Urinary bladder (tissue), 4 donors: ENCODE results near the gene BBIP1. TPM values are rescaled to one million over a fixed set of nuclear protein-coding genes. Genes with fewer than 3 reads are reported as not detected.
"Not testable (repeated sequence)": the region's sequence is repeated elsewhere in the genome, so short reads cannot be mapped to it uniquely, and the experiment has no call there.

Experiments
- DNase-seq: peaks from one replicate; pipeline ENCODE4 v3.0.0-alpha.2; 2015; ENCODE audit errors: extremely low spot score
- H3K27ac ChIP-seq: one replicate; pipeline ENCODE4 v1.5.1; 2013; ENCODE audit warnings: low read depth, mild to moderate bottlenecking, moderate library complexity
- H3K36me3 ChIP-seq: one replicate; pipeline ENCODE4 v1.6.1; 2013; ENCODE audit warnings: mild to moderate bottlenecking, moderate library complexity; ENCODE audit not compliant: insufficient read depth
- H3K4me1 ChIP-seq: one replicate; pipeline ENCODE4 v1.6.1; 2013; ENCODE audit warnings: mild to moderate bottlenecking, moderate library complexity; ENCODE audit not compliant: insufficient read depth
- H3K4me3 ChIP-seq: one replicate; pipeline ENCODE4 v1.5.1; 2013; ENCODE audit warnings: low read depth, low read length
- WGBS: extraction: QIAGEN DNeasy Blood & Tissue Kit; methylation state at CpG from one replicate; pipeline ENCODE4 v1.1.7; 2013; 5-methylcytosine and 5-hydroxymethylcytosine counted together
- polyA plus RNA-seq: library from polyadenylated mRNA; stranded (reverse); fragments of 200-250 nt; gene quantifications from one replicate; pipeline ENCODE4 v1.2.3, GENCODE V29; 2013
- total RNA-seq: library from RNA; depleted of rRNA; stranded (reverse); fragments of >200 nt; gene quantifications from one replicate; pipeline ENCODE4 v1.2.3, GENCODE V29; 2014
- donor health status: healthy with polysubstance abuse.
- donor health status: healthy.

Gene BBIP1
- total and polyA plus RNA-seq, 2 donors, result 28.7 to 57.9 TPM

DNA sequence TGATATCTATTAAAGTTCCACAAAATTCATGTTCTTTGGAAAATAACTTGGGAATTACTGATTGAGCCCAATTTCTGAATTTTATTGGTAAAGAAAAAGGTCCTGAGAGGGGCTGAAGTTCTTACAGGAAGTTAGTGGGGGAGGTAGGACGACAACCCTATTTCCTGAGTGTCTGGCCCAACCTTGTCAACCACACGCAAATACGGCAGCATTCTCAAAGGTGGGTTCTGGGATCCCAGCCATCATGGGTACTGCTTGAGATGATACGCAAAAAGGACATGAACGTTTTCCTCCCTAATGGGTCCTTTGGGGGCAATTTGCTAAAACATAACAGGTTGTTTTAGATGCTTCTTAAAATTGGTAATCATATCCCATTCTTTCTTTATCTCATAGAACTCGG, 50.0 kb downstream of the BBIP1 start:
- Histone ChIP-seq H3K4me3 (no peak overlapping the region), H3K27ac (no peak overlapping the region), H3K36me3 (no peaks in the 10 kb centered on the region), H3K4me1 (no peaks in the 10 kb centered on the region)
- WGBS, result 82% methylated on average over 6 of the region's 6 CpGs
- DNase-seq, result no peak

DNA sequence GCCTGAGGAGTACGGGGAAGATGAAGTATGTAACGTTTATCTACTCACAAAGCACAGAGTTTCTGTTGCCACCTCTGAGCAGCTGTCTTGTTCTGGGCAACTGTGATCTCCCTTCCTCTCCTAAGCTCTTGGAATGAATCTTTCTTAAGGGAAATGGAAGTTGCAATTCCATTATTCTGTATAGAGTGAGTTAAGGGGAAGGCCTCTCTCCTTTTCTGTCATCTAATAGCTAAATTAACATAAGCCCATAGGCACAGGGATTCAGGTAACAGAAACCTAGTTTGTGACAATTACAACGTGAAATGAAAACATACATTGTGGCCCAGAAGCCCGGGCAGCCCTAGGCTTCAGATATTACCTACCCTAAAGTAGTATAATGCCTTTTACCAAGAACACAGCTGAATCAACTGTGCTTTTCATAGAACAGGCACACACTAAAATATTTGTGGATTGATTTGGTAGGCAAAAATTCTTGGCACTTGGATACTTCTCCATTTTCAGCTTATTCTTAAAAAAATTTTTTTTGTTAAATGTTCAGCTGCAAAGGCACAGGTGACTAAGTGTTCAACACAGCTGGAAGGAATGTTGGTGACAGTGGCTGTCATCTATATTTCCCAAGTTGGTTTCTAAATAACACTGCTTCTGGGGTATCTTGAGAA, 51.0 kb downstream of the BBIP1 start:
- Histone ChIP-seq H3K36me3 (no peaks in the 10 kb centered on the region), H3K4me1 (no peaks in the 10 kb centered on the region)
- whole genome bisulfite sequencing, result 61% methylated on average over 4 of the region's 4 CpGs

DNA sequence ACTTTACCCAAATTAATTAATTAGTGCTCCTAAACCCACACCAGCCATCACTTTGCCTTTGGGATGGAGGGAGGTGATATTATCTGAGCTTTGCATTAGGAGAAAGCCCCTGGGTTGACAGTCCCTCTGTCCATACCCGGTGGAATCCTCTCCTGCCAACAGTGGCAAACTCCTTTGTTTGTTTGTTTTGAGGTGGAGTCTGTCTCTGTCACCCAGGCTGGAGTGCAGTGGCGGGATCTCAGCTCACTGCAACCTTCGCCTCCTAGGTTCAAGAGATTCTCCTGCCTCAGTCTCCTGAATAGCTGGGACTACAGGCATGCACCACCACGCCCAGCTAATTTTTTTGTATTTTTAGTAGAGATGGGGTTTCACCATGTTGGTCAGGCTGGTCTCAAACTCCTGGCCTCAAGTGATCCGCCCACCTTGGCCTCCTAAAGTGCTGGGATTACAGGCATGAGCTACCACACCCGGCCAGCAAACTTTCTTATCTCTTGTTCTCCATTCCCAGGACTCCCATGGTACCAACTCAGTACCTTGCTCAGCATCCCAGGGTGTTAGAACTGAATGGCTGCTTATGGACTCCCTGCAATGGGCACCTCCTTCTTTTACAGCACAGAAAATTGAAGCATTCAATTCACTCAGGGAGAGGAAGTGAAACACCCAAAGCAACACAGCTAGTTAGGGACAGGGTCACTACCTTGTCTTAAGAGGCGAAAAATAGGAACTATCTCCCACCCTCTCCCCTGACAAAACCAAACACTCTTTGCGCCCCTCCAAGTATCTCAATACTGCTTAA, 51.8 kb downstream of the BBIP1 start:
- H3K4me1 ChIP-seq, DNase-seq, H3K4me3 ChIP-seq, H3K36me3 ChIP-seq, H3K27ac ChIP-seq: not testable (repeated sequence)
- 81% methylated on average over 8 of the region's 8 CpGs for WGBS

More for the DNA sequence above, 51.0 kb downstream of the BBIP1 start:
- Histone ChIP-seq H3K4me3 (no peak overlapping the region), H3K27ac (no peak overlapping the region)
- DNase-seq, result no peak

DNA sequence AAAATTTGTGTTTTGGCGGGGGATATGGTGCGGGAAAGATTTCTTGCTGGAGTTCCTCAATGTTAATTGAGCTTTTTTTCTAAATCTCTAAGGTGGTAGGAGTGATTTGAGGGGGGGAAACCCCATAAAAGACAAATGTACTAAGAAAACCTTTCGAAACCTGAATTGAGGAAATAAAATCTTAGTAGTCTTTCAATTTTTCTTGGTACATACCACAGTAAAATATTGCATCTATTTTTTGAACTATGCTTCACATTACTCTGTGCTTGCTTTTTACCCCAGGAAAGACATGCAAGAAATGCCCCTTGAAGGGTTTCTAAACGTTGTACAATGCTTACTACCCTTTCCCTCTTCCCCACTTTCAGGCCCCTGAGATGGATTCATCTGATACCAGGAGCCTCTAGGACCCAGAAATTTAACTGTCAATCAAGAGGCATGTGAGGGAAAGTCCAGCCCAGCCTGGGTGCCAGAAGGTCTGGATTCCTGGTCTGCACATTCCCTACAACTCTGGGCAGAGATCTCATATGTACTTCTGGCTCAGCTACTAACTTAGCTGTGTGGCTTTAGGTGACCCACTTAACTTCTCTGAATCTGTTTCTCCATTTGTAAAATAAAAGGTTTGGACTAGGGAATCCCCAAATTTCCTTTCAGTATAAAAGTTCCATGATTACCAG, 53.0 kb downstream of the BBIP1 start:
- Histone ChIP-seq H3K27ac (peak overlapping the region; percentile 52), H3K4me3 (no peak overlapping the region), H3K36me3 (no peaks in the 10 kb centered on the region), H3K4me1 (no peaks in the 10 kb centered on the region)
- no peak for DNase-seq
- 43% methylated on average over 4 of the region's 4 CpGs for whole genome bisulfite sequencing

DNA sequence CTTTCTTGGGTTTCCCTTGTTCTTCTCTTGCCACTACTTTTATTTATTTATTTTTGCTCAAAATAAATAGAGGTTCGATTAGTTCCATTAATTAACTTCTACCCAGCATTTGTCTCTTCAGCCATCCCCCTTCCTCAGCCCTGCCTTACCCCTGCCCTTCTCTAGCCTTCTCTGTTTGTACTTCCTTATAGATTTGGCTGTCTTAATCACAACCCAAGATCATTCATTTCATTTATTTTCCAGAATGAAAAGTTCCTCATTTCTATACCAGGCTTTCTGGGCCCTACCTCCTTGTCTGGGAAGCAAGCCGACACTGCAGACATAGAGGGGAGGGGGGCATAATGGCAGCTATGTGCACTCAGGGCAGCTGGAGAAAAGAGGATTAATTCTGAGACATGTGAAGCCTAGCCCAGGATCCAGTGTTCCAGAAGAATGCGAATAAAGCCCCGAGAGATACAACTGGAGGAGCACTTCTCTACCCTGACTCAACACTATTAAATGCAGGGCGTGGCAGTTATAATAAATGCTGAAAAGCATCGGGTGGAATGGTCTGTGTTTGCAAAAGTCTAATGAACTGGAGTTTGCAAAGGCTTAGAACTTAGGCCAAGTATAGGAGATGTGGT, 53.7 kb downstream of the BBIP1 start:
- Histone ChIP-seq H3K4me3 (no peak overlapping the region), H3K27ac (peak overlapping the region; percentile 82), H3K4me1 (no peaks in the 10 kb centered on the region), H3K36me3 (no peaks in the 10 kb centered on the region)
- peak; percentile 62 for DNase-seq
- 11% methylated on average over 6 of the region's 6 CpGs for WGBS

DNA sequence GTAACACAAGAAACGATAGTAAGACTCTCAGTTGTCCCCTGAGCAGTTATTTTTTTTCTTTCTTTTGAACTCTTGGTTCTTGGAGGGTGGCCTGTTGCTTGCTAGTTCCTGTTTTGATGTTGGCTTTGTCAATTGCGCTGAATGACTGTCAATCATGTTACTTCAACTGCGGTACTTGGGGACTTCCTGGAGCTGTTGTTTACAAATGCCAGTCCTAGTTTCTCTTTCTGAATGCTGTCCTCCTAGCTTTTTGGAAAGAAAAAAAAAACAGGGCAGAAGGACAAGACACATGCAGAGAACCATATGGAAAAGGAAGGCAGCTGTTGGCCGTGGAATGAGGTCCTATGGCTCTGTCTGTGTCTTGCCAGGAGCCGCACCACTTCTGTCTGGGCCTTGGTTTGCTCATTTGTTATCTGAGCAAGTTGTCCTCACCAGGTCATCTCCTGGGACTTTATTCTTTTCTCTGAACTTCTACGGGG, 54.3 kb downstream of the BBIP1 start:
- no peak overlapping the region for H3K4me3 ChIP-seq
- no peaks in the 10 kb centered on the region for H3K4me1 ChIP-seq
- DNase-seq, result no peak
- H3K36me3 ChIP-seq, result no peaks in the 10 kb centered on the region
- 29% methylated on average over 6 of the region's 6 CpGs for WGBS
- peak overlapping the region; percentile 82 for H3K27ac ChIP-seq

DNA sequence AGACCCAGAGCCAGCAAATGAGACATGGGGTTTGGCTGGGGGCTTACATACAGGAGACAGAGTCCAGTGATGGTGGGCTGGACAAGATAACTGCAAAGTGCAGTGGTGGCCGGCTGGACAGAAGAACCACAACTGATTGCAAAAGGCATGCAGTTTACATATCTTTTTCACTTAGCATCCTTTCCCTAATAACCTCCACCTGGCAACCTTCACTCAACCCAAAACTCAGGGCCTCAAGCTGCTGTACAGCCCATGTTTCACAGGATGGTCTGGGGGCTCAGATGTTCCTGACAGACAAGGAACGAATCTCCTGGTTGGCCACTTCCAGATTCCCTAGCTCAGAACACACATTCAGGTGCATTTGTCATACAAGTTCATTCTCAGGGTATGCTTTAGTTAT, 55.0 kb downstream of the BBIP1 start:
- no peaks in the 10 kb centered on the region for H3K36me3 ChIP-seq
- no peaks in the 10 kb centered on the region for H3K4me1 ChIP-seq
- 81% methylated on average over 2 of the region's 2 CpGs for WGBS
- H3K27ac ChIP-seq, result peak overlapping the region; percentile 82
- H3K4me3 ChIP-seq, result no peak overlapping the region
- DNase-seq, result no peak

DNA sequence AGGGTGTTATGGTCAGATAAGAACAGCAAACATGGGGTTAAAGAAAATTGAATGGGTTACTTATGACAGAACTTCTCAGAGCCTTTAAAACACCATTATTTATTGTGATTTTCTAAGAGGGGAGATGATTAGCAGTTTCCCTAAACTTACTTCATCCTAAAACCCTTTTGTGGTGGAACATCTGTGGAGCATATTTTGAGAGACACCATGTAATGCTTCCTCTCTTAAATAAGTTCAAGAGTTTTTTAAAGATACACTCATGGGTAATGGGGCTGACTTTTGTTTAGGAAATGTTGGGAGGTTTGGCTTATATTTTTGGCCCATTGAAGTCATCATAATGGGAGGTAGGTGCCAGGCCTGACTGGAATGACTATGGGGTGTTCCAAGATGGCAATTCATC, 55.6 kb downstream of the BBIP1 start:
- H3K27ac ChIP-seq, result no peak overlapping the region

DNA sequence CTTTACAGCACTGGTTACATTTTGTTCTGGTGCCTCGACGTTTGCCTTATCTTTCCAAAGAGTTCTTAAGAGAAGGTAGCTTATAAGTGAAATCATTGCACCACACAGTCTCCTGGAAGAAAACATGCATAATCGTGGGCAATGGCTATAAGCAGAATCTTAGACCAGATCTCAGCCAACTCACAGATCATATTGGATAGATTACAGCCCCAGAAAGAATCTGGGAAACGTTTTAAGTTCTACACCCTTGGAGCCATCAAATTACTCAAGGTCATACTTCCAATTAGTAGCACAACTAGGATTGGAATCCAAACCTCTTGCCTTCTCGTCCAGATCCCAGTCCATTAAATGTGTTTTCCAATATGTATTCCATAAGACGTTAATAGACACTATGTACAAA, 56.0 kb downstream of the BBIP1 start:
- H3K27ac ChIP-seq, result no peak overlapping the region
- H3K36me3 ChIP-seq, result no peaks in the 10 kb centered on the region
- H3K4me3 ChIP-seq, result no peak overlapping the region
- WGBS, result 71% methylated on average over 6 of the region's 6 CpGs
- no peaks in the 10 kb centered on the region for H3K4me1 ChIP-seq
- DNase-seq, result no peak

More for the DNA sequence above, 55.6 kb downstream of the BBIP1 start:
- no peak for DNase-seq
- Histone ChIP-seq H3K4me3 (no peak overlapping the region), H3K4me1 (no peaks in the 10 kb centered on the region), H3K36me3 (no peaks in the 10 kb centered on the region)

DNA sequence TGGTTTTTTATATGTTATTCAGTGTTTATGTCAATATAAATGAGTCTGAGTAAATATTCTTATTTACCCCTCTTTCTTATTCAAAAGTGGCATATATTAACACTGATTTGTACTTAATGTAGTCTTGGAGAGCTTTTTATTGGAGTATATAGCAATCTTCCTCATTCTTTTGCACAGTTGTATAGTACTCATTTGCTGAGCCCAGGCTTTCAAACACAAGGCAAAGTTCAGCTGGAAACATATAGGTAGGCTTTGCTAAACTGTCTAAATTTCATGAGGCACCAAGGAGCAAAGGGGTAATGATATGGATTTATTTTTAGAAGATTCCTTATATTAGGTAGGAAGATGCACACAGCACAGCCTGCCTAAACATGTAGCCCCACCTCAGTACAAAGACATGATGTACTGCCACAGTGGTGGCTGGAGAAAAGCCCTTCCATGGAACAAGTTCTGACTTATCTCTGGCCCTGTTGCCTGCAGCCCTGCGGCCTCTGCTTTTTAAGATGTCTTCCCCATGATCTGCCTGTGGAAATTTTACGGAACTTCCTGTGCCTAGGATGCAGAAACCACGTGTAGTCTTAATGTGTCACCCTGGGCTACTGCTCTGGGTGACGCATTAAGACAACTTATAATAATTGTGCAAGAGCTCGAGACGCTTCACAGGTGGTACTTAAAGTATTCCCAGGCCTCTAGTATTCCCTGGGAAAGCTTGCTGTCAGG, 56.9 kb downstream of the BBIP1 start:
- H3K27ac ChIP-seq, result no peak overlapping the region

DNA sequence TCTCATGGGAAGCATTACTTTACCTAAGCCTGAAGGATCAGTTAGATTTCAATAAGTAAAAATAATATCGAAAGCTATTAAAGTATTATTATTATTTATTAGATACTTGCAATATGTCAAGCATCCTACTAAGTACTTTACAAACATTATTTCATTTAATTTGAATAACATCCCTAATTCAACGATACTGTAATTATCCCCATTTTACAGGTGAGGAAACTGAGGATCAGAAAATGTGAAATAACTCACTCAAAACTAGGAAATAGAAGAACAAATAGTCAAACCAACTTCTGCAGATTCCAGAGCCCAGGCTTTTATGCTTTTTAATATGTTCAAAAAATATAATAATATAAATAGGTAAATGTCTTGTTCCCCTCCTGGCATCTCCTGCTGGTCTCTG, 57.5 kb downstream of the BBIP1 start:
- 99% methylated on average over 2 of the region's 2 CpGs for WGBS
- Histone ChIP-seq H3K4me1 (no peaks in the 10 kb centered on the region), H3K36me3 (no peaks in the 10 kb centered on the region), H3K27ac (peak overlapping the region; percentile 30), H3K4me3 (no peak overlapping the region)
- no peak for DNase-seq

More for the DNA sequence above, 56.9 kb downstream of the BBIP1 start:
- H3K4me3 ChIP-seq, result no peak overlapping the region
- no peak for DNase-seq
- H3K36me3 ChIP-seq, result no peaks in the 10 kb centered on the region
- WGBS, result 74% methylated on average over 6 of the region's 6 CpGs
- no peaks in the 10 kb centered on the region for H3K4me1 ChIP-seq

DNA sequence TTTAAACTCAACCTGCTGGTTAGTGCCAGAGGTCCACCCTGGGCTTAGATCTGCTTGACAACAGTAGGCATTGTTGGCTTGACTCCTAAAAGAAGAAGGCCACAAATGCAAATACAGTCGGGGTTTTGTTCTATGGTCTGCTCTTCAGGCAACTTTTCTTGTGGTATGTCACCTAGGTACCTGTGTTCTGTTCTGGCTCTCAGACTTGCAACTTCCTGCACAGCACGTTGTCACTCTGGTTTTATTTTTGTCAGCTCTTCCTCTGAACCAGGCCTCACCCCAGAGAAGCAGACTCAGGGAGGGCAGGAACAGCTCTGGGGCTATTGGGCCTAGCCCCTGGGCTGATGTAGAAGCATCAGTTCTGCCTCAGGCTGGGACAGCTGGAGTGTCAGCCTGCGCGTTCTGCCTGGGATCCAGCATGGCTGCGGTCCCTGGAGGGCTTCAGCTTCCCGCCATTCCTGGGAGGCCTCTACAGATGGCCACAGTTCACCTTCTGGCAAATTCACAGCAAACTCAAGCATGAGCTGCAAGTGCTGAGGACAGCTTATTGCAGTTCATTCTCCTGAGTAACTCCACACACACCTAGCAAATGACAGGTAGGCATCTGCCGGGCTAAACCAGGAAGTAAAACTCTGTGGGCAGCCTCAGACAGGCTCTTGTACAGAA, 58.3 kb downstream of the BBIP1 start:
- no peak for DNase-seq
- H3K4me3 ChIP-seq, result no peak overlapping the region
- peak overlapping the region; percentile 30 for H3K27ac ChIP-seq
- WGBS, result 79% methylated on average over 7 of the region's 7 CpGs
- H3K4me1 ChIP-seq, result no peaks in the 10 kb centered on the region
- no peaks in the 10 kb centered on the region for H3K36me3 ChIP-seq
